Frontal cortex (tissue), 4 donors: ENCODE measurements around the gene PTGDR2. TPM values are rescaled to one million over a fixed set of nuclear protein-coding genes. Genes with fewer than 3 reads are reported as not detected.
"Not testable (repeated sequence)": the region's sequence is repeated elsewhere in the genome, so short reads cannot be mapped to it uniquely, and the experiment has no call there.

Source experiments
- DNase-seq, 2 donors: peaks; one replicate each; pipeline ENCODE4 v3.0.0; 2012; ENCODE audit warnings: low spot score in 2 of 2
- FAIRE-seq: peaks from 2 replicates; lab custom pipeline; 2012; peaks lifted over from hg19 to GRCh38; lab: Jason Lieb, UNC
- total RNA-seq: library from RNA; depleted of rRNA; stranded (reverse); fragments of >200 nt; gene quantifications from one replicate; pipeline ENCODE4 v1.2.3, GENCODE V29; 2014
- donor health status: control.
- donor health status: control.
- donor health status: control.

PTGDR2 gene
- total RNA-seq, 1 donor from 2014 or later: 1.6 TPM

DNA sequence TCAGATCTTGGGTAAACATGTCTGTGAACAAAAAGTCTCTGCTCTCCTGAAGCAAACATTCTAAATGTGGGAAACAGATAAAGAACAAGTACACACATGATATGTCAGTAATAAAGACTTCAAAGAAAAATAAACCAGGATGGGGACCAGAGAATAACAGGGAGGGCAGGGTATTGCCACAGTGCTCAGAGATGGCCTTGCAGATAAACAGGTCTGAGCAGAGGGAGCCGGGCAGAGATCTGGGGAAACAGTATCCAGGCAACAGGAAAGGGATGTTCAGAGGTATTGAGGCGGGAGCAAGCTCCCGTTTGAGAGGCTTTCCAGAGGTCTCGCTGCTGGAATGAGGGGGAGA lies 10.9 kb downstream of the PTGDR2 start:
- FAIRE-seq (no peak), DNase-seq (no peak)

GRCh38 chr11:60844045-60844869 lies 11.5 kb downstream of the PTGDR2 start:
- no peak for FAIRE-seq

GRCh38 chr11:60842668-60843600 lies 12.8 kb downstream of the PTGDR2 start:
- DNase-seq: no peak
- FAIRE-seq: no peak

More at GRCh38 chr11:60844045-60844869, 11.5 kb downstream of the PTGDR2 start:
- no peak for DNase-seq

DNA sequence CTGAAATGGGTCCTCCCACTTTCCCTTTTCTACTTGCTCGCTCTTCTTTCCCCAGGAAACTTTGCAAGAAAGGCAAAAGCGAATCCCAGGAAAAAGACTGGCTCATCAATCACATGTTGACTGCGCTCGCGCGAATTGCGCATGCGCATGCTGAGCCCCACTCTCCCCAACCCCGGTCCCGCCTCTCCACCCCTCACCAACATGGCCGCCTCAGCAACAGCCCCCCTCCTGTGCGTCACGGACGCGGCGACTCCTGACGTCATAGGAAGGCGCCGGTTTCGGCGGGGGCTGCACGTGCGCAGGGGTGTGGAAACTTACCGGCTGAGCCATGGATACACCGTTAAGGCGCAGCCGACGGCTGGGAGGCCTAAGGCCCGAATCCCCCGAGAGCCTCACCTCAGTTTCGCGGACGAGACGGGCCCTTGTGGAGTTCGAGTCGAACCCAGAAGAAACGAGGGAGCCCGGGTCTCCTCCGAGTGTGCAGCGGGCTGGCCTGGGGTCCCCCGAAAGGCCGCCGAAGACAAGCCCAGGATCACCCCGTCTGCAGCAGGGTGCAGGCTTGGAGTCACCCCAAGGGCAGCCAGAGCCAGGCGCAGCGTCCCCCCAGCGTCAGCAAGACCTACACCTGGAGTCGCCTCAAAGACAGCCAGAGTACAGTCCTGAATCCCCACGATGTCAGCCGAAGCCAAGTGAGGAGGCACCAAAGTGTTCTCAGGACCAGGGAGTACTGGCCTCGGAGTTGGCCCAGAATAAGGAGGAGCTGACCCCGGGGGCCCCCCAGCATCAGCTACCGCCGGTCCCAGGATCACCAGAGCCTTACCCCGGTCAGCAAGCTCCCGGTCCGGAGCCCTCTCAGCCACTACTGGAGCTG lies 13.7 kb downstream of the PTGDR2 start, which contains the start of gene CCDC86:
Gene CCDC86 (plus strand): TSS at position 317 of the 871 bp plus-strand sequence. CDS start 12 bp downstream, at position 329.
- peak; percentile 91 to 98 for DNase-seq
- FAIRE-seq: no peak

- FAIRE-seq: no peak
- DNase-seq: no peak
These were observed 15.0 kb downstream of the PTGDR2 start for GRCh38 chr11:60840470-60841430.

DNA sequence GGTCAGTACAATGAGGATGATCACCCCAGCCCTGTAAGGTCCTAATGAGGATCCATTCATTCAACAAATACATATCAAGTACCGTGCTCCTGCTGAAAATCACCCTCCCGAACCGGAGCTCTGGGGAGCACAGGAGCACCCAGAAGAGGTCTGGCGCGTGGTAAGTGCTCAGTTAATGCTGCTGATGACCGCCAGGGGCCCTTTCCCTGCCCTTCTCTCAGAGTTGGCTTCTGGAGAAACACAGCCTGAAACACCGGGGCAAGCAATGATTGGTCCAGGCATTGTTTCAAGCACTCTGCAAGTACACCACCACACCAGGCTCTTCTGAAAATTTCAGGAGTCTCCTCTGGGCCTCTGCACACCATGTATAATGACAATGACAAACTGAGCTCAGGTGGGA lies 17.6 kb downstream of the PTGDR2 start:
- no peak for DNase-seq

GRCh38 chr11:60836866-60837515 lies 18.8 kb downstream of the PTGDR2 start:
- DNase-seq (no peak), FAIRE-seq (no peak)

More for the DNA sequence above, 17.6 kb downstream of the PTGDR2 start:
- FAIRE-seq: no peak

DNA sequence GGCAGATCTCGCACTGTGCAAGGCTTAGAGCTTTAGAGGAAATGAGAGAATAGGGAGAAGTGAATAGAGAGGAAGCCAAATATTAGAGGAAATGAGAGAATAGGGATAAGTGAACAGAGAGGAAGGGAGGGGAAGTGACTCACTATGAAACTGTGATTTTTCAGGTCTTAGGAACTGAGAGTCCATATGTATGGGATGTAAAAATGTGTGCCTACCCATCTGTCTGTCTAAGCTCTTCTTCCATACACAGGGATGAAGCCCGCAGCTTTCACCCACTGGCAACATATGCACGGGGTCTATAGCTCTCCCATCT lies 20.3 kb downstream of the PTGDR2 start:
- FAIRE-seq (no peak), DNase-seq (no peak)

GRCh38 chr11:60834742-60835533 lies 20.8 kb downstream of the PTGDR2 start:
- no peak for FAIRE-seq
- DNase-seq: no peak

DNA sequence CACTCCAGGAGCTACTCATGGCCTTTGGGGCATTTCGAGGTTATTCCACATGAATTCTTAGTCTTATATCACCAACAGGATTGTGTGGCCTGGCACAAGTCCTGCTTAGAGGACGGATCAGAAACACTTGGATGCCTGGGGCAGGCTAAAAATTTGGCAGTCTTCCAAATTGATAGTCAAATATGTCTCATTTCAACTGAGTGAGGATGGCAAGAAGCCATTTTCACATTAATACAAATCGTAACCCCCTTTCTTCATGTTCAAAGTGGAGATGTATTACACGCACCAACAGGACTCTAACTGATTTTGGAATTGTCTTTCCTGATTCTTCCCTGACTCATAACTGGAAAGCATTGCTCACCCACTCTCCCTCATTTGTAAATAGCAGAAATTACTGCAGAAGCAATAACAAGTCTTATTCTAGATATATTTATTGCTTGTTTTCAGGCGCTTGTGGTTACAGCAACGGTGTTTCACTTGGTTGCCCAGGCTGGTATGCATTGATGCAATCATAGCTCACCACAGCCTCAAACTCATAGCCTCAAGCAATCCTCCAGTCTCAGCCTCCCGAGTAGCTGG lies 24.2 kb downstream of the PTGDR2 start:
- no peak for DNase-seq
- FAIRE-seq: no peak

DNA sequence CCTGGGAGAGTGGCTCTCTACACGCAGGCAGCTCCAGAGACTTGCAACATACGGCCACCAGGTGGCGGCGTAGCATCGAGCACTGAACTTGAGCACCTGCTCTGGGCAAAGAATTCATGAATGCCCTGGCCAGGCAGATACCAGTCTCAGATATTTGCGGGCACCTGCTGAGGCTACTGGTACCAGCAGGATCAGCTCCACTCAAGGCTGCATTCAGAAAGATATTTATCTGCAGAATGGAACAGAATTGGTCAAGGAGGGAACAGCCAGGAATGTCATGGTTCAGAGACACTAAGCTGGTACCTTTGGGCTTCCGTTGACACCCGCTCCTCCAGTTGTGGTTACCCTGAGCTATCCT lies 24.6 kb downstream of the PTGDR2 start:
- DNase-seq (peak; percentile 67 to 86), FAIRE-seq (no peak)

DNA sequence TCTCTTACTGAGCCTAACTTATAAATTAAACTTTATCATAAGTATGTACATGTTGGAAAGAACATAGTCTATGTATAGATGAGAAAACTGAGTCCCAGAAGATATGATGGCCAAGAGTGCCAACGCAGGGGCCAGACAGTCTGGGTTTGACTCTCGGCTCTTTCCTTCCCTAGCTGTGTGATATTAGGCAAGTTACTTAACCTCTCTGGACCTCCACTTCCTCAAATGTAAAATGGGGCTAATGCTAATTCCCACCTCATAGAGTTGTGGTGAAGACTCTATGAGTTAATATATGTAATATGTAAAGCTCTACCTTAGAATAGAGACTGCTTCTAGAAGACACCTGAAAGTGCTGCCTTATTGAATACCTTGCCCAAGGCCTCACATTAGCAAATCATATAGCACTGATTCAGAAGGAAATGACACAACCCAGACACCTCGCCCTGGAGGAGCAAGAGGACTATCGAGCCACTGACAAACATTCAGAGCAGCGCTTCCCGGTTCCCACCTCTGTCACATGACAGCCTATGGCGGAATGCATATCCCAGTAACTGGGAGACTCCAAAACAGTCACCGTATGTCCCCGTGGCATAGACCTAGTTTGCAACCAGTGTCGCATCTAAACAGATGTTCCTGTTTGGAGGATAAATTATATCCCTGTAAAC lies 25.1 kb downstream of the PTGDR2 start:
- FAIRE-seq (no peak), DNase-seq (no peak)

GRCh38 chr11:60825790-60826189 lies 30.0 kb downstream of the PTGDR2 start:
- DNase-seq (no peak), FAIRE-seq (no peak)

GRCh38 chr11:60825118-60825517 lies 30.6 kb downstream of the PTGDR2 start:
- no peak for FAIRE-seq
- DNase-seq: no peak

- not testable (repeated sequence) for DNase-seq, FAIRE-seq
These were observed 31.9 kb downstream of the PTGDR2 start for GRCh38 chr11:60823745-60824306.

GRCh38 chr11:60821827-60822599 lies 33.7 kb downstream of the PTGDR2 start:
- DNase-seq (no peak), FAIRE-seq (no peak)
